Raji (cell line): ENCODE measurements around the gene DUS4L.

Experiments used
- POLR2A ChIP-seq: IDR thresholded peaks from 2 replicates; pipeline ENCODE4 v1.6.1; 2011; ENCODE audit warnings: low read depth, low read length, control low read depth; ENCODE audit not compliant: insufficient read depth

Gene DUS4L

DNA sequence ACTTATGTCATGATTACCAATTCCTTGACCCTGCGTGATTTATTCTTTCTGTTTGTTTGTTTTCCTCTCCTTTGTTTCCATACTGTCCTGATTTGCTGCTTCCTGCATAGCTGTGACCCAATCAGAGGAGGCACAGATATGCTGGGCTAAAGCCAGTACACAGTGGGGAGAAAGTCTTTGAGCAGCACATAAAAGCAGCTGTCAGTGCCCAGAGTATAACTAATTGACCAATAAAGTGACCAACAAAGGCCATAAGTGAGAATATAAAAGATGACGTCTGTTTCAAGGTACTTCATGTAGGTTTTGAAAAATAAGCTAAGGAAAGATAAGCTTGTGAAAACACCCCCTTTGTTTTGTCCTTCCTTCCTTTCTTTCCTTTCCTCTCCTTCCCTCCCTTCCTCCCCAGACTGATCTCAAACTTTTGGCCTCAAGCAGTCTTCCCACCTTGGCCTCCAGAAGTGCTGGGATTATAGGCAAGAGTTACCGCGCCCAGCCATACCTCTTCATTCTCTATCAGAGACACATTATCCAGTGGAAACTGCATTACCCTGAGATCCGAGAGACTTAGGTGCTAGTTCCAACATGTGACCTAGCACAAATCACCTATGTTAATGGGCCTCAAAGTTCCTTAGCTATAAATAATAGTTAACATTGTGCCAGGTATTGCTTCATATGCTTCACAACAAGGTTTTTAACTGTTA is 33.3 kb downstream of the DUS4L start:
- no peak for TF ChIP-seq POLR2A

DNA sequence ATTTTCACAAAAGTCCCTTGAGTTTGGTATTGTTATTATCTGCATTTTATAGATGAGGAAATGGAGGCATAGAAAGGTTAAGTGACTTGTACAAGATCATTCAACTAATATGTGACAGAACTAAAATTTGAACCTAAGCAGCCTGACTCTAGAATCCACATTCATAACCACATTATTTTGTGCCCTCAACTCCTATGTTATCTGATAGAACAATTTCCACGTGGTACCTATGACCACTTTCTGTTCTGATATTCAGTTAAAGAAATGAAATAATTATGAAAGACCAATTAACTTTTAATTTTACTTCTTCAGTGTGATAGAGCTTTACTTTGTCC is 33.8 kb downstream of the DUS4L start:
- TF ChIP-seq POLR2A: no peak

DNA sequence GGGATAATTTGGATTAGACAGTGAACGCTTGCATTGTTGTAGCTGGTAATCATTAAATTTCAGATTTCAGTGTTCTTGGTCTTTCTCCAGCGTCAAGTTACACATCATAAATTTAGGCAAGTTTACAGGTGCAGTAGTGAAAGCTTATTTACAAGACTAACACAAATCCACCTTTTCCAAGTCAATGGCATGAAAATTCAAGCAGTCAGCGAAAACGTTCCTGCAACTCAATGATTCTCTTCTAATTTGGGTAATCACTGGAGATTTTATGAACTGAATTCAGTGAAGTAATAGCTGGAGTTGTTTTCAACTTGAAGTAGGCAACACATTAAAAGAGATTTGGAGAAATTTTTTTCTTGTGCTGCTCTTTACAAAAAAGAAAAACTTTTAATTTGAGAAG is 34.2 kb downstream of the DUS4L start:
- TF ChIP-seq POLR2A: no peak

DNA sequence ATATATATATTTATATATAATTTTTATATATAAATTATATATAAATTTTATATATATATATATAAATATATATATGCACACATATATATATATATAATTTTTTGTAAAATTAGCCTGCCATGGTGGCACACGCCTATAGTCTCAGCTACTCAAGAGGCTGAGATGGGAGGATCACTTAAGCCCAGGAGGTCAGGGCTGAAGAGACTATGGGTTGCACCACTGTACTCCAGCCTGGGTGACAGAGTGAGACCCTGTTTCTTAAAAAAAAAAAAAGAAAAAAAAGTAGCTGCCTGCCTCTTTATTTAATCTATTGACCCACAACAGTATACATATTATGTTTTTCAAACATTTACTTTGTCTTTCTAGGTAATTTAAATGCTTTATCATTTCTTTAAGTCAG is 35.5 kb downstream of the DUS4L start:
- TF ChIP-seq POLR2A: no peak

DNA sequence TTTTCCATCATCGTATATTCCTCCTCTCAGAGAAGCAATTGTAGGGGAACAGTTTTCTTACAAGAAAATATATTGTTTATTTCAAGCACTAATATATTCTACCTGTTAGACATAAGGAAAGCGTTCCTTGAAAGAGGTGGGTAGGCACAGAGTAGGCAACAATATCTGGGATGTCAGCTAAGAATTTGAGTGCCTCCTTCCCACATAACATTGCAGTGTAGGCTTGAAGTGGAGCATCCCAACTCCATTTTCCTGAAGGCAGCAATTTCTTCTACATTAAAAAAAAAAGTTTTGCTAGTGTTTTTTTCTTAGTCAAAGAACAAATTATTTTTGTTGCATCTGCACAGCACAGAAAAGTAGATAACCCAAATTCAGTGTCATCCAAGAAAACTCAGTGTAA is 37.0 kb downstream of the DUS4L start:
- no peak for TF ChIP-seq POLR2A

DNA sequence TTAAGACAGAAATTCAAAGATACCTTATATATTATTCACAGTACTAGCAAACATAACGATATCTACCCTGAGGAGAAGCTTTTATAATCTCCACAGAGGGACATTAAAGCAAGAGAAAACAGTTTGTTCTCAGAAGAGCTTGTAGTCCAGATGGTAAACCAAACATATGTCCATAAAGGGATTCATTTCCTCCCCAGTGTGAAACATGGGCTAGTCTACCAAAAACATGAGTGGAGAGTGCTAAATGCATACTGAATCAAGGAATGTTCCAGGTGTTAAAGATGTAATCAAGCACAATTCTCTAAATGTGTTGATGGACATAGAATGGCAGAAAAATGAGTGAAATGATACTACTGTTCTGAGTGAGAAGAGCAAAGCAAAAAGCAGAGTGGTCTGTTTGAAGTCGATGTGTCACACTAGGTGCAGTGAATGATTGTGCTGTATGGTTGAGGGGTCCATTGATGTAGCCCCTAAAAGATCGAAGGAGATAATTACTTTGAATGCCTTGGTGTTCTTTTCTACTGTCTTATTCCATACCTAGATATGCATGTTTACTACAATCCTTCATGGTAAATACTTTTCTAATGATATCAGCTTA is 41.5 kb downstream of the DUS4L start:
- no peak for TF ChIP-seq POLR2A

DNA sequence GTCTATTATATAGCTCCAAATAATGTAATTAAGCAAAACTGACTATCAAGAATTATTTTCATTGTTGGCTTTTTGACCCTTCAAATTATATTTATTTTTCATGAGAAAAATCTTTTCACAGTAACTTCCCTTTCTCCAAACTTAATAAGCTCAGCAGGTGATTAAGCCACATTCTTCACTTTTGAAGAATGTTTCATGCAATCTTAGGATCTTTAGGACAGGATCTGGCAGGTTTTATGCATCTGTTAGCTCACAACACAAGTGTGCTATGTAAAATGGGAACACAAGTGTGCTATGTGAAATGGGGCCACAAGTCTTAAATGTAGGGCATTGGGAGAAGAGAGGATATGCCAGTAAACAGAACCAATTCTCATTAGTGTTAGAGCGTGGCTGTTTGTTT is 42.5 kb downstream of the DUS4L start:
- no peak for TF ChIP-seq POLR2A

DNA sequence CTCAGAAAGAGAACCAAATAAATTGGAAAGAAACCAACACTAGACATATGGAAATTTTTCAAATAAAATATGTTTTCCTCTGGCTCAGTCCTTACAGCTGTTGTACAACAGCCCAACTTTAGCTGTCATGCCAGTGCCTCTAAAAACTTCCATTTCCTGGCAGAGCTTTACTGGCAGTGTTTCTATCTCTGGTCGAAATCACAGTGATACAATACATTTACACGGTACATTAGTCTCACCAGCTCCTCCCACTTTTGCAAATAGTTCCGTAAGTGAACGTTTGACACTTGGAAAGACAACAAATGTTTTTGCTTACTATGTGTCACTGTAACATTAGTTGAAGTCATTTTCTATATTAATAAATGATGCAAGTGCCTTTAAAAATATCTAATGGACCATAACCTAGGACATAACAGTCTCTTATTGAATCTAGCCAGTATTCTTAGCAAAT is 46.1 kb downstream of the DUS4L start:
- no peak for TF ChIP-seq POLR2A

DNA sequence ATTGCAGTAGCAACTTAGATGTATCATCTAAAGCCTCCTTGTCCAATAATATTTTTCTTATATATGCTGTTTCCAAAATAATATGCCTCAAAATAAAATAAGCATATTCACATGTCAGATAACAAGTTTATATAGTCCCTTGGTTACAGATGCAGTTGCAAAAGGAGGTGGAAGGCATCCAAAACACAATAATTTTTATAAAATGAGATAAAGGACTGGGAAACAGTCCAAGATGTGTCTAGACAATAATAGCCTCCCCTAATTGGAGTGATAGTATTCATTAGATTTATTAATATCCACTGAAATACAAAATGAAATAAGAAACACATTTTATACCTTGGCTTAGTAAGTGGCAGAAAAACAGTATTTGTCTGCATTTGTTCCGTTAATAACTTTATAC is 46.6 kb downstream of the DUS4L start:
- no peak for TF ChIP-seq POLR2A

DNA sequence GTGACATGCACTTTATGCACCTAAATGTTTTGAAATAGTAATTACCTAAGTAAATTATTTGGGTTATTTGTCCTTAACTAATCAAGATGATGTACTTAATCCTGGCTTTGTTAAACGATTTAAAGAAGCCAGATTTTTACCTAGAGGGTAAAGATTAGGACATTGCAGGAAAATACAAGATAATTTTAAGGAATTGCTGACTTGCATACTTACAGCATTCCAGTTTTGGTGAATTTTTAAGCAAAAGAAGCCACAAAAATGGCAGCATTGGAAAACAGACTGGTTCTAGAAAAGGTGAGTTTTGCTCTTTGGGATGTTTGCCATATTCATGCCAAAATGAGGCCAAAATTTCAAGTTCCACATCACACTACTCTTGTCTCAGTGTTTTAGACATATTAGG is 49.7 kb downstream of the DUS4L start:
- no peak for TF ChIP-seq POLR2A

DNA sequence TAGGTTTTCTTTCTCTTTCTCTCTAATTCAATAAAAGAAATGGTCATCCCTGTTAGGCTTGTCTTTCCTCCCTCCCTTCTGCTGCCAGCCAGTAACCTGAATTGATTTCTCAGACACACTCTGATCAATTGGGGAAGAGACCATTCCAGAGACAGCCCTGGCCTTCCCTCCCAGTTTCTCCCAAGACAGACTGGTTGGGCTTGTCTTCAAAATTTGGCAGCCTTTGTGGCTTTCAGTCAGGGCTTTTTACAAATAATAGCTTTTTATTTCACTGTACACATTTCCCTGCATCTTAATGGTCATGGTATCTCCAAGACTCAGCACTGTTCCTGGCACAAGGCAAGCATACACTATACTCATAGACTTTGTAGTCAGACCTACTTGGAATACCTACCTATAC is 50.2 kb downstream of the DUS4L start:
- TF ChIP-seq POLR2A: no peak

DNA sequence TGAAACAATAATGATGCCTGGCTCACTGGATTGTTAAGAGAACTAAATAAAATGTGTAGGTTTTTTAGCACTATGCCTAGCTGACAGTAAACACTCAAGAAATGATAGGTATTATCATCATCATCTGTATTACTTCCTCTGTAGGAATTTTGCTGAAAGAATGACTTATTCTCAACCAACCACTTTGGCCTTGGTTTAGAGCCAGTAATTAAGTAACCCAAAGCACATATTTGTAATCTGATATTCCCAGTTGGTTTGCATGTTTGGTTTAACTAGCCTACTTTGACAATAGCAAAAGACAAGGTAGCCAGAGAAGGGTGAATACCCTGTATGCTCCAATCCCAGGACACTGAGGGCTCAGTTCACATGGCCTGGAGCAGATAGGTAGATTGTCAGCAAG is 50.7 kb downstream of the DUS4L start:
- no peak for TF ChIP-seq POLR2A

DNA sequence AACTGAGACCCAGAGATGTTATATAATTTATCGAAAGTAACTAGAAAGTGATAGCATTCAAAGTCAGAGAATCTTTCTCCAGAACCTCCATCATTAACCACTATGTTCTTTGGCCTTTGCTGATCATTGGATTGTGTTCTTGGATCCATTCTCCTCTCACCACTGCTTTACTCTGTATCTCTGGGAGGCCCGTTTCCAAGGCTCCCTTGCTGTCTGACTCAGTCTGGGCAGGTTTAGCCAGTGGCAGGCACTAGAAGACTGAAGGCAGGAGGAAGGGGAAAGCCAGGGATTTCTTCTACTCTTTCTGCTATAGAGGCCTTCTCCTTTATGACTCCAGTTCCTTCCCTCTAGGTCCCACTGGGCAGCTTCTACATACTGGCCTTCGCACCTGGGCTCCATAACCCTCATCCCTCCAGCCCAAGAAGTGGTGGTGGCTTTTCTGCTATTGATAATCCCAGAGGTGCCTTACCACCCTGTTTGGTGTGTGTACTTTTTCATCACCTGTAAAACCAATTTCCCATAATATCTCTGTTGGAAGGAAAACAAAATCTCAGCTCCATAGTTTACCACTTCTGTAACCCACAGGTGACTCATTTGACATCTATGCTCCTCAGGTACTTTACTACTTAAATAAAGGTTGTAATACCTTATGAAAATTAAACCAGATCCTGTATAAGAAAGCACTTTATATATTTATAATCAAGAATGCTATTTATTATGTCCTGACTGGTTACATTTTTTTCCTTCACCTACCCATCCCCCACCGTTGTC is 52.3 kb downstream of the DUS4L start:
- TF ChIP-seq POLR2A: no peak

DNA sequence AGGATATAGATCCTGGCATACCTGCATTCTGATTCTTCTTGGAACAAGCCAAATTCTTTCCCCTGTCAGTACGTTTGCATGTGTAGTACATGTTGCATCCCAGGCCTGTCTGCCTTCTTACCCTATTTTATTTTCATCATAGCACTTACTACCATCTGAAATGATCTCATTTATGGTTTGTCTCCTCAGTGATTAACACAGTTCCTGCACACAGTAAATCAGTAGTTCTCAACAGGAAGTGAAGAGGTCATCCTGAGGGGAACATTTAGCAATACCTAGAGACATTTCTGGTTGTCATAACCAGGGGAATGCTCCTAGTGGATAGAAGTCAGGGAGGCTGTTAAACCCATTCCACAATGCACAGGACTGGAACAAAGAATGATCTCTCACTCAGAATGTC is 58.7 kb downstream of the DUS4L start:
- no peak for TF ChIP-seq POLR2A

DNA sequence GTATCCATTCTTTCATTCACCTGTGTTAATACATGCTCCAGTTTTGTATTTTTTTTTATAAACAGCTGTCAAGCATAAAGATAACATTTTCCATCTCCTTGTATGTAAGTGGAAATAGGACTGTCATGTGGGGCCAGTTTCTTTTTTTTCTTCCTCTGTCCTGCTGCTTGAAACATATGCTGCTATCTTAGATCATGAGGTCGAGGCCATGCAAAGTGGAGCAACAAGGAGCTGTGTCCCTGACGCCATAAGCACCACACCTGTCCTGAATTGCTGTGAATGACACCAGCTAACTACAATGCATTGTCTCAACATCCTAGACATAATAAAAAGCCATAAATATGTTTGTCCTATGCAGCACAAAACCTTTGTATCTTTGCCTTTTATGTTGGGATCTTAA is 59.1 kb downstream of the DUS4L start:
- no peak for TF ChIP-seq POLR2A

DNA sequence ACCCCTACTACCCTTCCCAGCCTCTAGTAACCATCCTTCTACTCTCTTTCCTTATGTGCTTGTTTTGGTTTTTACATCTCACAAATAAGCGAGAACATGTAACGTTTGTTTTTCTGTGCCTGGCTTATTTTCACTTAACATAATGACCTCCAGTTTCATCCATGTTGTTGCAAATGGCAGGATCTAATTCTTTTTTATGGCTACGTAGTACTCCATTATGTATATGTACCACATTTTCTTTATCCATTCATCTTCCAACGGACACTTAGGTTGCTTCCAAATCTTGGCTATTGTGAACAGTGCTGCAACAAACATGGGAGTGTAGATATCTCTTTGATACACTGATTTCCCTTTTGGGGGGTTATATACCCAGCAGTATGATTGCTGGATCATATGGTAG is 63.2 kb downstream of the DUS4L start:
- no peak for TF ChIP-seq POLR2A
